HG02970 (cell line): ENCODE results near the gene CLCN5.

ENCODE experiments used
- ATAC-seq: cut with Tn5 transposase; IDR thresholded peaks from one replicate; pipeline ENCODE4 v1.9.1; 2021; ENCODE audit warnings: mild to moderate bottlenecking, moderate library complexity, moderate number of reproducible peaks; ENCODE audit not compliant: unreplicated experiment, low FRiP score

The CLCN5 gene

DNA sequence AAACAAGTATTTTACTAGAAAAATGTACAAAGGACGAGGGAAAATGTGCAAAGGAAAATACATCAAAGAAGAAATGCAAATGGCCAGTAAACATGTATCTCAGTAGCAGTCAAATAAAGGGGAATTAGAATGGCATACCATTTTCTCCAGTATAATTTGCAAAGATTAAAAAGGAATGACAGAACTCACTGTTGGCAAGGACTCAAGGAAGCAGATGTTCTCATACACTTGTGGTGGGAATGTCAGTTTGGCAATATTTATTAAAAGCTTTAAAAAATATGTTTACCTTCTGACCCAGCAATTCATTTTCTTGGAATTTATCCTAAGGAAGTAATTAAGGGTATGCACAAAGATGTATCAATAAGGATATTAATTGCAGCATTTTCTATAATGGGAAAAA, 7.6 kb downstream of the CLCN5 start:
- no peak for ATAC-seq

DNA sequence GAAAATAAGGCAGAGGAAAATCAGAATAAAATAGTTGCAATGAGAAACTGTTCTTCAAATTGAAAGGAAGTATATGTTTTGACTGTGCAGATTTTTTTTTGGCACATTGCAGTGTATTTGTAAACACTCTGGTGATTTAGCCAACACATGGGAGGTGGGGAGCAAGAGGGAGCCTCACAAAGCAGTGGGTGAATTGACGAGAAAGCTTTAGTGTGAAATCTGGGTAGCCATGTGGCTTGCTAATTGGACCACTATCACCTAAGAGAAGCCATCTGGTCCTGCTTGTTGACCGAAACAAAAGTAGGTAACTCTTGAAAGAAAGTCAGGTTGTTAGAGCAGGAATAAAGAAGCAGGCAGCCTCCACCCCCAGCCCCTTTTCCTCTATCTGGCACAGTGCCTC, 10.4 kb downstream of the CLCN5 start:
- no peak for ATAC-seq

DNA sequence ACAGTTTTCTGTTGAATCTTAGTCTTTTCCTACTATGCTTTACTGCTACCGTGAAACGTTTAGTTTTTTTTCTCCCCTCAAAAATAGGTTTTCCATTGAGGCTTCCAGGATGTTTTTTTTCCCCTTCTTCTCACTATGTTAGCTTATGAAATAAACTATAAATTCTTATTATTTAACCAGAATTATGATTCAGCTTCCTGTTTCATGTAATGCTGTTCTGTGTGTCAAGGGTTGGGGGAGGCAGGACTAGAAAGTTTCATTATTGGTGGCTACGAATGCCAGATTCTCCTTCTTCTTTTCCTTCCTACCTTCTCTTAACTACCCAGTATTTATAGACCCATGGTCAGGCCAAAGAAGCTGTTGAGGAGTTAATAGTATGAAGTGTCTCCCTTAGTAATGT, 11.8 kb downstream of the CLCN5 start:
- ATAC-seq, result no peak

DNA sequence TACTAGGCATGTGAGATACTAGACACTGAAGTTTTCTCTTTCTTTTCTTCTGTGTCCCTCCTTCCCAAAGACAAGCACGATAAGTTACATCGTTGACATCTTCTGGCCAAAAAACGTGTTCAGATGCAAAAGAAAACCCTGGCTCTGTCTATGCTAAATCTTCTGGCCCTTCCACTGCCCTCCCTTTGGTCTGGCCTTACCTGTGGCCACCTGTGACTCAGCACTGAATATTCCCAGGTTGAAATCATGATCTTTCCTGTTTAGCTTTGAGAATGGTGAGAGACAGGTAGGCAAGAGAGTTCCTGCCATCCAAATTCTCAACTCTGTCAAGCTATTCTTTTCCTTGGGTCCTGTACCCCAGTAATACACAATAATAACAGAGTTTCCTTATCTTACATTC, 12.3 kb downstream of the CLCN5 start:
- ATAC-seq, result no peak

DNA sequence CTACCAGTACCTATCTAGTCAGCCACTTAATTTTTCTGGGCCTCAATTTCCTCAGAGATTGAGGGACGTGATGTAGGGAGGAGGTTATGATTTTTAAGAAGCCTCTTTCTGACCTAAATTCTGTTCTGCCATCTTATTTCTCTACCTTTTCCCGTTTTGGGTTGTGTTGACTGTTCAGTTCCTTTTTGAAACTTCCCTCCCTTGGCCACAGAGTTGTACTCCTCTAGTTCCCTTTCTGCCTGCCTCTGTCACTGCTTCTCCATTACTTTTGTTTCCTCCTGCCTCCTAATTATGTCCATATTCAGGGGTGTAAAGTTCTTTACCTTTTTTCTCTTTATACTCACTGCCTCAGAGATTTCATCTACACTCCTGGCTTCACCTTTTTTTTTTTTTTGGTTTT, 25.4 kb downstream of the CLCN5 start:
- no peak for ATAC-seq

DNA sequence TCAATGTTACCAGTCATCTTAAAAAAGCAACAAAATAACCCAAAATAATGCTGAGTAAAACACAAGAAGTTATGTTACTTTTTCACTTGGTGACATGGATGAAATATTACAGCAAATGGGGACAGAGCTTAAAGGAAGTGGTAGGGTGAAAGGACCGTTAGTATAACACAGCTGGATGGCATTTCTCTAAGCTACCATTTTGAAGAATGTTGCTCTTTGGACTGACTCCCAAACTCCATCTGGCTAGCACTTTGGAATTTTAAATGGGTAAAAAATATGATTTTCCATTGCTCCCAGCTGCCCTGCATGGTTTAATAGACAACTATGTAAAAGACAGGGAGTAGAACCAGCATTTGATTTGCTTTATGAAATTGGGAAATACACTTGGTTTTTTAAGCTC, 27.6 kb downstream of the CLCN5 start:
- no peak for ATAC-seq

DNA sequence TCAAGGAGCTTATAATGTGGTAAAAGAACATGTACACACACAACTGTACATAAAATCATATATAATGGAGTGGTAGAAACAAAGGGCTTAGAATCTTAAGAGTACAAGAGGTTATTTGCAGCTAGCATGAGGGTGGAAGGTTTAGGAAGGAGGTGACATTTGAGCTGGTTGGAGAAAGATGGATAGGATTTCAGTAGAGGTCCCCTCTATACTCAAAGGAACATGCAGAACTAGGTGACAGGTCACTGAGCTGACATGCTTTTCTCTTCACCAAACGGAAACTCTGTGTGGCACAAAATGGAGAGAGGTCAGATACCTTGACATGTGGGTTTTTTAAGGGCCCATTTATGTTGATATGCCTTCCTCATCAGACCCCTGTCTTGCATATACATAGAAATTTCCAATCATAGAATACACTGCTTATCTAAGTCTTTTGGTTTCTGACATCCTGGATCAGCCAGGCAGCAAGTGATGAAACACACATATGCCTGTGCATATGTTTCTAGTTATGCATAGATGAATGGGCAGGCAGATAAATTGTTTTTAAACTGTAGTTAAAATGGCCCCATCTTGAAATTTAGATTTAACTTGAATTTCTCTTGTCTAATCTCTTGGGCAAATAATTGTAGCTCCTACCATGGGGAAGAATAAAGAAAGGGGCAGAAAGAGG, 29.3 kb downstream of the CLCN5 start:
- no peak for ATAC-seq

DNA sequence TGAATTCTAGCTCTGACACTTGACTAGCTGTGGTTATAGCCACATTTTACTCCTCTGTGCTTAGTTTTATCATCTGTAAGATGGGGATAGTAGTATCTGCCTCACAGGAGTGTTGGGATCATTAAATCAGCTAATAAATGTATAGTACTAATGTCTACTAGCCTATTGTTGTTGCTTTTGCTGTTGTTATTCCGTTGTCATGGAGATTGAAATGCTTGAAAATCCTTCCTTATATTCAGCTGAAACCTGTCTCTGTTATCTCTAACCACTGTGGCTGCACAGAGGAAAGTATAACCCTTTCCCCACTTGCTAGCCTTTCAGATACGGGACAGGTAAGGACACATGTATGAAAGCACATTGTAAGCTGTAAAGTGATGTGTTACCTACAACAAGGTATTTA, 33.9 kb downstream of the CLCN5 start:
- no peak for ATAC-seq

DNA sequence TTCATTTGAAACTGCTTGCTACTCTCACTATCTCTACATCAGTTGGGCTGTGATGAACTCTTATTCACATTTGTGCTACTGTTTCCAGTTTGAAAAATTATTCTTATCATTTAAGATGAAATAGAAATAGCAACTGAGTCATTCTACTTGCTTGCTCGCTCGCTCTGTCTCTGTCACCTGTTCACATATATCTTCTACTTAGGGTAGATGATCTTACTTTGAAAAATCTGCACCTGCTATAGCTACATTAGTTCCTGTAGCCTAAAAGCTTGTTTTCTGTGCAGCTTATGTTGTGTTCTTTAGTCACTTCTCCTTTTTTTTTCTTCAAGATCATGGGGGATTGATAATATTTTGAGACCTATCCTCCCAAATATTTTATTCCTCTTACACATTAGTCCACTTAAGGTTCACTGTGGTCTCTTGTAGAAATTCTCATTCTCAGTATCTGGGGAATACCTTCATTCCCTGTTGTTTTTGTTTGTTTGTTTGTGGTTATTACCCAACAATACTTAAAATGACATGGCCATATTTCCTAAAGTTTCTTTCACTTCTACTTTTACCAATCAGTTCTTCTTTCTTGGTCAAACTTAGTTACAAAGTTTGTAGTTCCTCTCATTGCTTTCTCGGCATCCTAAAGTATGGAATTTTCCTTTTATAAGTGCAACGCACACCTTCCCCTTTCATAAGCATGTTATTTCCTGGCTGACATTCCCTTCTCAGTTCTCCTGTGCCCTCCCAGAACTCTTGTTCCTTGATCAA, 36.5 kb downstream of the CLCN5 start:
- ATAC-seq, result no peak

DNA sequence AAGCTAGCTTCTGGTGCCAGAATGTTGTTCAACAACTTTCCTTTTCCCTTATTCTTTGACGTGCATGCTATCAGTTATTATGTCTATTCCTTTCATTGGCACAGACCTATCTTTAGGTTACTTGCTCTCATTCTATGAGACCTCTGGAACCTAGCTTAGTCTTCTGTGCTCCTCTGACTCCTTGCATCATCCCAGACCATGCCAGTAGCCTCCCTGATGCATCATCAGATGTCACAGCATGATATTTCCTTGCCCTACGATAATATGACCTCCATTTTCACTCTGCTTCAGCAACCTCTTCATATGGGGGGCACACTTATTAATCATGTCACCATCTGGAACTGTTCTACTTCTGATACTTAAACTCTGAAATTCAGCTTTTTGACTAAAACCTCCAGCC, 37.2 kb downstream of the CLCN5 start:
- no peak for ATAC-seq

DNA sequence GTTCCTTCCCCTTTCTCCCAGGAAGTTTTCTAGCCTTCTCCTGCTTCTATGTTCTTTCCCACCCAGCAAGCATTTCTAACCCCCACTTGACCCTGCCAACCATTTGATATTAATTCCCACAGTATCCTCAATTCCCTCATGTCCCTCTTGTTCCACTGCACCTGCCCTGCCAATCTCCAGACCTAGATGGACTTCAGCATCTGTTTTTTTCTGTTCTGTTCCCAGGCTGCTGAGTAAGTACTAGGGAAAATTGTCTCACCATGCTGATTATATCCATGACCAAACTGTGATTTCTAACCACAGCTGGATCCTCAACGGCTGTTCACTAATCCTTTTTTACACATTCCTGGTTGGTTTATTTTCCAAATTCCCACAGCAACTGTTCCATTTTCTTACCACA, 37.7 kb downstream of the CLCN5 start:
- ATAC-seq, result no peak

DNA sequence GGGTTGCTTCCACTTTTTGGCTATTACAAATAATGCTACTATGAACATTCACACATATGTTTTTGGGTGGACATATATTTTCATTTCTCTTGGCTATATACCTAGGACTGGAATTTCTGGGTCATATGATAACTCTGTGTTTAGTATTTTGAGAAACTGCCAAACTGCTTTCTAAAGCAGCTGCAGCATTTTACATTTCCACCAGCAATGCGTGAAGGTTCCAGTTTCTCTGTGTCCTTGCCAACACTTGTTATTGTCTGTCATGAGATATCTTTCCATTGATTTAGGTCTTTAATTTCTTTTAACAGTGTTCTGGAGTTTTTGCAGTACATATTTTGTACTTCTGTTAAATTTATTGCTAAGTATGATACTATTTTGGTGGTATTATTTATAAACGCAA, 48.3 kb downstream of the CLCN5 start:
- ATAC-seq, result no peak

DNA sequence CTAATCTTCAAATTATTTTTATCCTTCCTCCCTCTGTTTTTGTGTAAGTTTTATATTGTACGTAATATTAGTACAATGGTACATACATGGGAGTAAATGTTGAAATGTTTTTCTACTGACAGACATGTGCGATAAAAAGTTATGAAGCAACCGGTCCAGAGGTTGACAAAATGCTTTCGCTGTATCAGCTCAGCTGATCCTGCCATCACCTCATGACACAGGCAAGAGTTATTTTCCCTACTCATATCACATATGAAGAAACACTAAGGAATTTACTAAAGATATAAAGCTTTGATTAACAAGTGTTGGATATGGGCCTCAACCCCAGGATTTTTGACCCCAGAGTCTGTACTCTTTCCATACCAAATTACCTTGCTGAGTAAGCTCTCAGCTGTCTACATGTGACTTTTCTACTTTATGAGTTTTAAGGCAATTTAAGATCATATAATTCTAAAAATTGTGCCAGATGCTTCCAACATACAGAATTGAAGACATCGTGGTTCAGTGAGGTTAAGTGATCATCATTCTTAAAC, 50.0 kb downstream of the CLCN5 start:
- no peak for ATAC-seq

DNA sequence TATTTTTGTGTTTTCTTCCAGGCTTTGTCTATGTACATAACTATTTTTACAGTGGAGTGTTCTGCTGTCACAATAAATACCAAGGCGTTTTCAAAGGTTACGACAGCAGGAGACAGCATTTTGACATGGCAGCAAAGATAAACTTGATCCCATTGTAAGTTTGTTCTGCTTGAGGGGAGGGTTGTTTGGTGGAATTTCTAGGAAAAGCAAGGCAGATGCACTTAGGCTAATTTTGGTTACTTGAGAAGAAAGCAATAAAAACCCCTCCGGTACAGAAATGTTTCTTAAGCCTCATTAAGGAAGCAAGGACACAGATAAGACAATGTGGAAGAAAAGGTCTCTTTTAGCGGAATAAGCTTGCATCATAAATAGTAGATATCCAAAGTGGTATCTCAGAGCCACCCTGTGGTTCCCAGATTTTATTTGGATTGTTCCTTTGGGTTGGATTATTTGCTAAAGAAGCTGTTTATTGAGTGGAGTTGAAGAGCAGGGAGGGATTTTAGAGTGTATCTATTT, 54.3 kb downstream of the CLCN5 start:
- no peak for ATAC-seq

DNA sequence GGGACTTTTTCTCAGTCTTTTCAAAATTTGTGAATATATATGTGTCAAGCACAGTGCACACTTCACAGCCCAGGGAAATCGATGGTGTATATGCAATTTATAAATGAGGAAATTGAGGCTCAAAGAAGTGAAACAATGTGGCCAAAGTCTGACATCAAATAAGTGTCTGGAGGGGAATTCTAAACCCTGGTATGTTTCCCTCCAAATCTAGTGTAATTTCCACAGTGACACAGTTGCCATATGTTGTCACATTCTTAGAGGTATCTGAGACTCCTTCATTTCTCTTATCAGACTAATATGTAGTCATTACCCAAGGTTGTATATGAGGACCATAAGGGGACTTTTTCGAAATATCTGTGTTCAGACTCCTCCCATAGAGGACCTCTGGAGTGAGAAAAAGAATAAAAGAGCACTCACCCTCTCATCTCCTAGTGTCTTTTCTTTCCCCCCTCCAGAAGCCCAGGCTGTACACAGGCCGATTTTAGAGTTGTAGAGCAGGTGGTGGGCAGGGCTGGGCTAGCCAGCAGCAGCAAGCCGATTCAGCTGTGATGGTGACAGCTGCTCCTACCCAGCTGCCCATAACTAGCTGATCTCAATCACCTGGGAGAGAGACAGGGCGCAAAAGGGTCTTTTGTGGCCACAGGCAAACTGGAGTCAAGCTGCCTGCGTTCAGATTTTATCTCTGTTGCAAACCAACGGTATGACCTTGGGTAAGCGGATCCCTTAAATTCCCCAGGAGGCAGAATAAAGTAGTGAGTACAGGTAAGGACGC, 55.1 kb downstream of the CLCN5 start:
- ATAC-seq, result no peak

DNA sequence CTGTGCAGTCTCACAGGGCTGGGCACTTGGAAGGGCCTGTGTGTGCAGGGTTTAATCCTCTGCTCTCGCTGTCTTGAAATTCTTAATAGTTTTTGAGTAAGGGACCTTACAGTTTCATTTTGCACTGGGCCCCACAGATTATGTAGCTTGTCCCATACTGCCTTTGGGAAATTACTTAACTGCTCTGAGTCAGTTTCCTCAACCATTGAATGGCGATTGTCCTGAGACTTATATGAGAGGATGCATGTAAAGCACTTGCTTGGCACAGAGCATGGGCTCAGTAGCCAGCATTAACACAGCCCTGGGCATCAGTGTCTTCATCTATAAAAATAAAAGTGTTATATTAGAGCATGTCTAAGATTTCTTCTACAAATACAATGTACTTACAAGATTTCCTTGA, 55.8 kb downstream of the CLCN5 start:
- ATAC-seq, result no peak

DNA sequence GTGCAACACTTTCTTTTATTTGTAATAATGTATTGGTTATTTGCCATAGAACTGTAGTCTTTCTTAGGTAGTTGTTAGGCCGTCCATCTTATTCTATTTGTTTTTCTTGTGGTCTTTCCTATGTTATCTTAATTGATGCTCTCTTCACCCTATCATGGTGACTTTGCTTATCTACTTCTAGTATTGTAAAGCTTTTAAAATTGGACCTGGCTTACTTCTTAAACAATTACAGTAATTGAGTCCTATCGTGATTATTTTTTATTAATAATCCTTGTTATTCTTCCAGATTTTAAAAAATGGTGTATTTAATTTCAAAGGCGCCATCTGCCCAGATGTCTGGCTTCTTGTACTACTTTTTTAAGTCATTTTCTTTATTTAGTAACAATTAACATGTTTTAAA, 63.7 kb downstream of the CLCN5 start:
- no peak for ATAC-seq

DNA sequence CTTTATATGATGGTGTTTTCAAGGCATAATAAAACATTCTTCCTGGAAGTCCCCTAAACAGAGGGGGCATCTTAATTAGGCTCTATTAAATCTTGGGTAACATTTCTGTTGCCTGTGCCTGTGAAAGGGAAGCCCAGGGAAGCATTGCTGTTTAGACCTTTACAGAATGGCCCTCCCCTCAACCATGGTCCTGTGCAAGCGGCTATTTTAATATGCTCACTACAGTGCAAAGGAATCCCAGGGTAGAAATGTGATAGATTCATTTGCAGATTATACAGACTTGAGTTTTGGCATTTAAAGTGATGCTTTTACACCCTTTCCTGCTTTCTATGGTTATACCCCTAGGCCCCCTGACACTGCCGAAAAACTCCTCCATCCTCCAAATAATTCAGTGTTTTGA, 65.3 kb downstream of the CLCN5 start:
- ATAC-seq, result no peak

DNA sequence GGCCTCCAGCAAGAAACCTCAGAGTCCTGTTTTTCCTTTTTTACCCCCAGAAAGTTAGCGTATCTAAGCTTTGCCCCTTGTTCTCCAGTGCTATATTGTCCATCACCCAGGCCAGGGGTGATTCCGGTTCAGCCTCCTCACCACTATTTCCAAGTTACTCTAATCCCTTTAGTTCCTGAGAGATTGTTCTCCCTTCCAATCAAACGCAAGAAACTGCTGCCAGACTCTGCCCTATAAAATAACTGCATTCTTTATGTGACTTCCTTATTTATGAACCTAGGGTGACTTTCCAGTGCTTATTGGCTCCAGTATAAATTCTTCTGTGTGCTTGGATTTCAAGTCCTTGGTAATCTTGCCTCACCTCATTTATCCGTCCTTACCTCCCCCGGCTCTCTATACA, 65.7 kb downstream of the CLCN5 start:
- no peak for ATAC-seq

DNA sequence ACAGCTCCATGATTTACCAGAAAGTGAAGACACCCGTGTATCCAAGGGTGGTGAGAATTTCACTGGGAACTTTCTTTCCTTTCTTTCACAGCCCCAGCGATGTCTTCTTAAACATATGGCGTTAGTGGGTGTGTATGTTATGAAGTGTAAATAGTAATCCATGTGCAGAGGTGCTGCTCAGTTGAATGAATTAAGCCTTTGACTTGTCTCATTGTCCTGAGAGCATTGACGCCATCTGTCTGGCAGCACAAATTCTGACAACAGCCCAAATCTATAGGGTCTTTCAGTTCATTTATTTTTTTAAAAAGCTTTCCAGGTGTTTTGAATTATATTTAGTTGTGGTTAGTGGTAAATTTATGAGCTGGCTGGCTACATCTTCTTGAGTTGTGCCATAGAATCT, 69.4 kb downstream of the CLCN5 start:
- no peak for ATAC-seq

DNA sequence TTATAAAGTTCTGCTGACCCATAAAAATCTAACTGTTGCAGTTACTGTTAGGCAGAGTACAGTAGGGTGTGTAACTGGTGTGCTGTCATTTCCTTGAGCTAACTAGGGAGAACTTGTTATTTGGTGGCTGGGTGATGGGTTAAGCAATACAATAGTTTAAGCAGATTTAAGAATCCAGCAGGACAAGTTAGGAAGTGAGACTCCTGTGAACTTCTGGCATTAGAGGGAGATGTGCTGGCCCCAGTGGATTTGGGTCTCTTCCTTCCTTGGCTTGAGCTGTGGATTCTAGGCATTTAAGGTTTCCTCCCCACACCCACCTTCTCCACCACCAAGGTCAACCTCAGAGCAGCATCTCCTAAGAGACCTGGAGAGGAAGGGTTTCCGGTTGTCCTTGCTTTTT, 70.5 kb downstream of the CLCN5 start:
- ATAC-seq, result no peak
